Mesothelial cell of epicardium (in vitro differentiated cells): ENCODE results near the gene OR14C36. TPM values are rescaled to one million over a fixed set of nuclear protein-coding genes. Genes with fewer than 3 reads are reported as not detected.
"Not testable (repeated sequence)": the region's sequence is repeated elsewhere in the genome, so short reads cannot be mapped to it uniquely, and the experiment has no call there.

Source experiments
- DNase-seq, 2 experiments: peaks; one replicate each; pipeline ENCODE4 v3.0.0; 2021; ENCODE audit warnings: low spot score in 2 of 2; ENCODE audit not compliant: unreplicated experiment in 2 of 2
- H3K27ac Mint-ChIP-seq: 2 replicates; pipeline ENCODE4 v1.8.0; 2021; ENCODE audit warnings: mixed read lengths
- H3K27me3 Mint-ChIP-seq: 2 replicates; pipeline ENCODE4 v1.8.0; 2021; ENCODE audit warnings: low read depth, mixed read lengths
- H3K36me3 Mint-ChIP-seq: 2 replicates; pipeline ENCODE4 v1.8.0; 2021; ENCODE audit warnings: mixed read lengths
- H3K4me1 Mint-ChIP-seq: 2 replicates; pipeline ENCODE4 v1.8.0; 2021; ENCODE audit warnings: mixed read lengths
- H3K4me3 Mint-ChIP-seq: 2 replicates; pipeline ENCODE4 v1.8.0; 2021; ENCODE audit warnings: mild to moderate bottlenecking, moderate library complexity, mixed read lengths
- H3K9me3 Mint-ChIP-seq: 2 replicates; pipeline ENCODE4 v1.8.0; 2021; ENCODE audit warnings: mixed read lengths
- total RNA-seq: library from RNA; stranded (reverse); gene quantifications from 3 replicates; pipeline ENCODE4 v1.2.1, GENCODE V29; 2021
- TF ChIP-seq, protein P1 (sequence below): fragments of 200-600 bp; sonication (generic); IDR thresholded peaks from one replicate; pipeline ENCODE4 v1.5.0; 2021; ENCODE audit warnings: antibody characterized with exemption; ENCODE audit not compliant: unreplicated experiment

OR14C36 gene
- total RNA-seq = not detected in 3 replicates

DNA sequence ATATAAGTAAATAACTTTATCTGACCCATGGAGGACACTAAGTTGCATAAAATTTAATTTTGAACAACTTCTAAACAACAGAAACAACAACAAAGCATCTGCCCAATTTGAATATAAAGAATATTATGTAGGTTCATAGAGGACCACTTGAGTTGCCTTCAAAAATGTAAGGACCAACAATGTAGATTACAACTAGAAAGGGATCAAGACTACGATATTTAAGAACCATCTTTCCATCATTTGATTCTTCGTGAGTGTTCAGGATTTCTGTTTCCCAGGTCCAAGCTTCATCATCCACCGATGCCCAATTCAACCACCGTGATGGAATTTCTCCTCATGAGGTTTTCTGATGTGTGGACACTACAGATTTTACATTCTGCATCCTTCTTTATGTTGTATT lies at the start of gene OR14C36:
Gene OR14C36, plus strand, starts transcription at position 301 of the 400 bp plus-strand sequence. Its CDS starts 0 bp downstream, at position 301.
- H3K9me3 Mint-ChIP-seq = peaks cover 51% of the 10 kb centered on the region
- TF ChIP-seq, protein P1, sequence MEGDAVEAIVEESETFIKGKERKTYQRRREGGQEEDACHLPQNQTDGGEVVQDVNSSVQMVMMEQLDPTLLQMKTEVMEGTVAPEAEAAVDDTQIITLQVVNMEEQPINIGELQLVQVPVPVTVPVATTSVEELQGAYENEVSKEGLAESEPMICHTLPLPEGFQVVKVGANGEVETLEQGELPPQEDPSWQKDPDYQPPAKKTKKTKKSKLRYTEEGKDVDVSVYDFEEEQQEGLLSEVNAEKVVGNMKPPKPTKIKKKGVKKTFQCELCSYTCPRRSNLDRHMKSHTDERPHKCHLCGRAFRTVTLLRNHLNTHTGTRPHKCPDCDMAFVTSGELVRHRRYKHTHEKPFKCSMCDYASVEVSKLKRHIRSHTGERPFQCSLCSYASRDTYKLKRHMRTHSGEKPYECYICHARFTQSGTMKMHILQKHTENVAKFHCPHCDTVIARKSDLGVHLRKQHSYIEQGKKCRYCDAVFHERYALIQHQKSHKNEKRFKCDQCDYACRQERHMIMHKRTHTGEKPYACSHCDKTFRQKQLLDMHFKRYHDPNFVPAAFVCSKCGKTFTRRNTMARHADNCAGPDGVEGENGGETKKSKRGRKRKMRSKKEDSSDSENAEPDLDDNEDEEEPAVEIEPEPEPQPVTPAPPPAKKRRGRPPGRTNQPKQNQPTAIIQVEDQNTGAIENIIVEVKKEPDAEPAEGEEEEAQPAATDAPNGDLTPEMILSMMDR = no peak

DNA sequence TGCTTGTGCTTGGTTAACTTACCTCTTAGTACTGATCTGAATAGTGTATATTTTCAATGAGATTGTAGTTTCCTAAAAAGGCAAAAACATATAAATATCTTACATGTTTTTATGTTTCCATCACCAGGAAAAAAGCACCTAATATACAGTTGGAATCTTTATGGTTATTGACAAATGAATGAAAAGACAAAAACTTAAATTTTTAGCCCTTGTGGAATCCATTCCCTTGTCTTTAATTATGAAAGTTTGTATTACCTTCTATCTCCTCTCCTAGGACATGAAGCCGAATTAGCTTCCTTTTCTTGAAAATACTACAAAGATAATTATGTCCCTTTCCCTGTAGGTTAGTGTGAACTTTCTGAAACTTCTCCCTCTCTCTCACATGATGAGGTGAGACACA lies 45.3 kb upstream of the OR14C36 start, which contains the start of gene OR2T12:
Gene OR2T12, minus strand, starts transcription at position 101 of the 400 bp plus-strand sequence. CDS start 7,846 bp downstream, outside the sequence.
- TF ChIP-seq, protein P1 = no peak
- H3K4me3 Mint-ChIP-seq = no peak within 1 kb of the TSS
- peaks cover 3% of the 10 kb centered on the region for H3K36me3 Mint-ChIP-seq
- H3K27ac Mint-ChIP-seq = no peak within 1 kb of the TSS
- no peaks in the 10 kb centered on the region for H3K27me3 Mint-ChIP-seq
- H3K4me1 Mint-ChIP-seq = no peaks in the 10 kb centered on the region
- no peak for DNase-seq
- H3K9me3 Mint-ChIP-seq = peaks cover 63% of the 10 kb centered on the region

More for the DNA sequence above, at the start of gene OR14C36:
- no peak for DNase-seq
- Mint-ChIP-seq H3K4me3 (no peak within 1 kb of the TSS), H3K4me1 (no peaks in the 10 kb centered on the region), H3K27ac (no peak within 1 kb of the TSS), H3K36me3 (no peaks in the 10 kb centered on the region), H3K27me3 (no peaks in the 10 kb centered on the region)

GRCh38 chr1:248305672-248306071 lies 42.9 kb upstream of the OR14C36 start:
- H3K27ac Mint-ChIP-seq, H3K4me1 Mint-ChIP-seq, DNase-seq, H3K36me3 Mint-ChIP-seq, H3K4me3 Mint-ChIP-seq, H3K27me3 Mint-ChIP-seq: not testable (repeated sequence)
- H3K9me3 Mint-ChIP-seq = peaks cover 69% of the 10 kb centered on the region

DNA sequence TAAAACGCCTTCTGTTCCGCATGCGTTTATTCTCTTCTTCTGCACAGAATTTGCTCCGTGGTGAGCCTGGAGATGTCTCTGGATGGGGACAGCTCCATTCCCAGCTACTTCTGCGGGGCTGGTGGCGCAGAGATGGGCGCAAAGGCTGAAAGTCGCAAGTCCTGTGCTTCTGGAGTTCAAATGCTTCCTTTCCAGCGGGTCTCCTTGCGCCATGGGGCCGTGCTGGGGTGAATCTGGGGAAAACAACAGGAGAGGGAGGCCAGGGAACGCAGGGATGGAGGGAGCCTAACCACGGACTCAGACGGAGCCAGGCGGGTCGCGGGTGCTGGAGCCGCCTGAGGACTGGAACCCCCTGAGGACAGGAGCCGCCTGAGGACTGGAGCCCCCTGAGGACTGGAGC lies 42.5 kb upstream of the OR14C36 start:
- Mint-ChIP-seq H3K4me1 (no peaks in the 10 kb centered on the region), H3K9me3 (peaks cover 68% of the 10 kb centered on the region), H3K27ac (no peak overlapping the region), H3K27me3 (no peaks in the 10 kb centered on the region), H3K36me3 (peaks cover 3% of the 10 kb centered on the region), H3K4me3 (no peak overlapping the region)
- DNase-seq = no peak
- TF ChIP-seq, protein P1 = no peak

DNA sequence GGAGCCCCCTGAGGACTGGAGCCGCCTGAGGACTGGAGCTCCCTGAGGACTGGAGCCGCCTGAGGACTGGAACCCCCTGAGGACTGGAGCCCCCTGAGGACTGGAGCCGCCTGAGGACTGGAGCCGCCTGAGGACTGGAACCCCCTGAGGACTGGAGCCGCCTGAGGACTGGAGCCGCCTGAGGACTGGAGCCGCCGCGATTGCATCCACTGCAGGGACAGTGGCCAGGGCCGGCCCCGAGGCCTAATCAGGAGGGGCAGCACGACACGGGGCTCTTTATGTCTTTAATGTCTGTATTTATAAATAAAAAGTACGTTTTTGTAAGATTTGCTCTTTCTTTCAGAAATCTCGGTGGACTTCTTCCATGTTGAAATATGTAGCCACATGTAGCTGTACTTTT lies 41.8 kb upstream of the OR14C36 start:
- H3K4me1 Mint-ChIP-seq, H3K27ac Mint-ChIP-seq, DNase-seq, H3K27me3 Mint-ChIP-seq, H3K36me3 Mint-ChIP-seq, H3K4me3 Mint-ChIP-seq: not testable (repeated sequence)
- peaks cover 69% of the 10 kb centered on the region for H3K9me3 Mint-ChIP-seq

DNA sequence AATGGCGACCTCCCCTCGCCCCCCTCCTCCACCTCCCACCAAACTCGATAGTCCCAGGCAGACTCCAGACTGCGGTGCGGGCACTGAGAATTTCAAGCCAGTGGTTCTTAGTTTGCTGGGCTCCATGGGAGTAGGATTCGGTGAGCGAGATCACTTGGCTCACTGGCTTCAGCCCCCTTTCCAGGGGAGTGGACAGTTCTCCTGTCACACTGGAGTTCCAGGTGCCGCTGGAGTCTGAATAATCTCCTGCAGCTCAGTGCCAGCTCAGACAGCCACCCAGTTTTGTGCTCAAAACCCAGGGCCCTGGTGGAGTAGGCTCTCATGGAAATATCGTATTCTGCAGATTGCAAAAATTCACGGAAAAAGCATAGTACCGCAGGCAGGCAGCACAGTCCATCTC lies 31.8 kb upstream of the OR14C36 start:
- no peak overlapping the region for H3K4me3 Mint-ChIP-seq

More for the DNA sequence above, 31.8 kb upstream of the OR14C36 start:
- peaks cover 84% of the 10 kb centered on the region for H3K9me3 Mint-ChIP-seq
- TF ChIP-seq, protein P1 = no peak
- H3K36me3 Mint-ChIP-seq = no peaks in the 10 kb centered on the region
- DNase-seq = no peak
- no peaks in the 10 kb centered on the region for H3K4me1 Mint-ChIP-seq
- H3K27ac Mint-ChIP-seq = no peak overlapping the region
- H3K27me3 Mint-ChIP-seq = no peaks in the 10 kb centered on the region
